Thoracic aorta (tissue), 2 donors: Measurements from ENCODE around the gene LZTR1. TPM values are rescaled to one million over a fixed set of nuclear protein-coding genes. Genes with fewer than 3 reads are reported as not detected.

ENCODE experiments used
- ATAC-seq: fragments of 150-250 bp; one replicate; pipeline ENCODE4 v1.8.0; 2017; ENCODE audit warnings: low read depth; ENCODE audit not compliant: insufficient number of reproducible peaks, low FRiP score
- DNase-seq: peaks from one replicate; pipeline ENCODE4 v3.0.0-alpha.2; 2020; ENCODE audit warnings: low spot score
- H3K27ac ChIP-seq, 2 donors: fragments of 200-600 bp; sonication (generic); 1 replicate in 1 of 2; 2 replicates in 1 of 2; pipeline ENCODE4 v1.5.1; 2016; ENCODE audit warnings: mild to moderate bottlenecking in 2 of 2, moderate library complexity in 2 of 2
- H3K27me3 ChIP-seq: fragments of 200-600 bp; sonication (generic); replicated peaks from 2 replicates; pipeline ENCODE4 v1.6.0; 2016; ENCODE audit warnings: mild to moderate bottlenecking; ENCODE audit not compliant: insufficient read depth
- H3K36me3 ChIP-seq: fragments of 200-600 bp; sonication (generic); one replicate; pipeline ENCODE4 v1.5.1; 2016
- H3K4me1 ChIP-seq, 2 donors: fragments of 200-600 bp; sonication (generic); 1 replicate in 1 of 2; 2 replicates in 1 of 2; pipeline versions ENCODE4 v1.5.1 to v1.6.0; 2016; ENCODE audit warnings: low read depth in 2 of 2, mild to moderate bottlenecking in 1 of 2; ENCODE audit not compliant: control insufficient read depth in 1 of 2
- H3K4me3 ChIP-seq: fragments of 200-600 bp; sonication (generic); 2 replicates; pipeline ENCODE4 v1.5.1; 2016; ENCODE audit warnings: mild to moderate bottlenecking
- H3K9me3 ChIP-seq: fragments of 200-600 bp; sonication (generic); 2 replicates; pipeline ENCODE4 v1.5.1; 2016
- CTCF ChIP-seq: fragments of 200-600 bp; sonication (generic); IDR thresholded peaks from one replicate; pipeline ENCODE4 v1.5.1; 2019; ENCODE audit warnings: antibody characterized with exemption
- total RNA-seq, 2 donors: library from RNA; depleted of rRNA; stranded (reverse); fragments of >200 nt; gene quantifications; one replicate each; pipeline versions ENCODE4 v1.1.0 to v1.2.3, GENCODE V29; 2016

The LZTR1 gene
- total RNA-seq, 2 donors from 2014 or later: 96.2 to 105 TPM

DNA sequence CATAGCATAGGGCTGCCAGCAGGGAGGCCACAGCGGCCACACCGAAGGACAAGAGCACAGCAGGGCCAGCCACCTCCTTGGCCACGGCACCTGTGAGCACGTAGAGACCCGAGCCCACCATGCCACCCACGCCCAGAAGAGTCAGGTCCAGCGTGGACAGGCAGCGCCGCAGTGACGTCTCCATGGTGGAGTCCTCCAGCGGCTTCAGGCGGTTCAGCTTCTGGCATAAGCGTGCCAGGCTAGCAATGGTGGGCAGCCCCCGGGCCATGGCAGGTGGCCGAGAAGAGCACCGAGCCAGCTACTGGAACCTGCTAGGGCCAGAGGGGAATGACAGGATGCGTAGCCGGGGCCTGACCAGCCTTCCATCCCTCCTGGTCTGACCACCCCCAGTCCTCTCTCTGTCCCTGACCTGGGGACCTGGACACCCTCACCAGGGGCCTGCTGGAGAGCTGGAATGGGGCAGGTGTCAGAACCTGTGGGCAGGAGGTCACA is 49.5 kb downstream of the LZTR1 start:
- Histone ChIP-seq H3K27ac (no peak overlapping the region), H3K27me3 (no peaks in the 10 kb centered on the region), H3K9me3 (no peaks in the 10 kb centered on the region), H3K36me3 (no peaks in the 10 kb centered on the region), H3K4me3 (peak overlapping the region; percentile 54), H3K4me1 (no peaks in the 10 kb centered on the region)
- DNase-seq (no peak), ATAC-seq (no peak)
- no peak for TF ChIP-seq CTCF

DNA sequence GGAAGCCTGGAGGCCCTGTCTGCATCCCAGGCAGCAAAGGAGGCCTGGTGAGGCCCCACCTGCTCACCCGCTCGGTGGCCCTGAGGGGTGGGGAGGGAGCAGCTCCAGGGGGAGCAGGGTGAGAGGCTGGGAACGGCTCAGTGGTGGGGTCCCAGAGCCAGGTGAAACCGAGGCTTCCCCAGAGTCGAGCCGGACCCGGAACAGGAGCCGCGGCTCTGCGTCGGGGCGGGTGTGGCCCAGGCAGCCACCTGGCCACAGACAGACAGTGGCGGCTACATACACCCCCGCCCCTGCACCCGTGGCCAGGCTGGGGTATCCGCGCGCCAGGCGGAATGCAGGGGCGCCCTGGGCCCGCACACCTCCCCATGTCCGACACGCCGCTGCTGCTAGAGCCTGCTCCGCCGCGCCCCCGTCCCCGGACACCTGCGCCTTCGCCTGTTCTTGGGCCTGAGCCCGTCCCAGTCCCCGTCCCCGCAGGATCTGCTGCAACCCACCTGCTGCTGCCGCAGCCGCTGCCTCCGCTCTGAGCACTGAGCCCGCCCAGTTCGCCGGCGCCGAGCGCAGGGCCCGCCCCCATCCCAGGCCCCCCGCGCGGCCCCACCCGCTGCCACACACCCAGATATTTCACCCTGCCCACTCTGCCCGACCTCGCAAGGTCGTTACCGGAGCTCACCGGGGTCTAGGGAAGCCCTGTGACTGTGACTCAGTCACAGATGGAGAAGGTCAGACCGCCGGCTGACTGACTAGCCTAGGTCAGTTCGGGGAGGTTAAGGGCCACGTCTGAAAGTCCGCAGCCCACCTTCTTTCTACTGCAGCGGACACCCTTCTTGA is 50.2 kb downstream of the LZTR1 start, which contains the start of gene SLC7A4:
SLC7A4 (minus strand) TSS at position 525 of the 831 bp plus-strand sequence. CDS start 749 bp downstream, outside the sequence.
- H3K27me3 ChIP-seq: no peaks in the 10 kb centered on the region
- H3K4me1 ChIP-seq: no peaks in the 10 kb centered on the region
- peak within 1 kb of the TSS; percentile 54 for H3K4me3 ChIP-seq
- H3K36me3 ChIP-seq: no peaks in the 10 kb centered on the region
- no peaks in the 10 kb centered on the region for H3K9me3 ChIP-seq
- TF ChIP-seq CTCF: no peak
- no peak for DNase-seq
- H3K27ac ChIP-seq: no peak within 1 kb of the TSS
- no peak for ATAC-seq

- TF ChIP-seq CTCF: no peak
- Histone ChIP-seq H3K9me3 (no peaks in the 10 kb centered on the region), H3K27me3 (no peaks in the 10 kb centered on the region), H3K36me3 (no peaks in the 10 kb centered on the region), H3K27ac (no peak overlapping the region), H3K4me1 (no peaks in the 10 kb centered on the region), H3K4me3 (peak overlapping the region; percentile 54)
- ATAC-seq: no peak
- DNase-seq: no peak
Measured at GRCh38 chr22:21032868-21033688, 51.0 kb downstream of the LZTR1 start.

DNA sequence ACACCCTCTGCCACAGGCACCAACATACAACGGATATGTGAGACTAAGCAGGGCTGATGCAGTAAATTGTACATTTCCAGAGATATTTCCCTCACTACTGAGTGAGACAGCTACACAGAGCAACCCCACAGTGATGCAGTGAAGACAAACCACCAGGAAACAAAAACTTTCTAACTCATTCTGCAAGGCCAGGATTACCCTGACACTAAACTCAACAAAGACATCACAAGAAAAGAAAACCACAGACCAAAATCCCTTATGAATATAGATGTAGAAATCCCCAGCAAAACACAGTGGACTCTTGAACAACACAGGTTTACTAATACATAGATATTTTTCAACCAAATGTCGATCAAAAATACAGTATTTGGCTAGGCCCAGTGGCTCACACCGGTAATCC is 51.8 kb downstream of the LZTR1 start:
- ATAC-seq (no peak), DNase-seq (no peak)
- no peak overlapping the region for H3K27ac ChIP-seq
- TF ChIP-seq CTCF: no peak
- H3K9me3 ChIP-seq: no peaks in the 10 kb centered on the region
- no peaks in the 10 kb centered on the region for H3K4me1 ChIP-seq
- H3K4me3 ChIP-seq: no peak overlapping the region
- H3K36me3 ChIP-seq: no peaks in the 10 kb centered on the region
- H3K27me3 ChIP-seq: no peaks in the 10 kb centered on the region

DNA sequence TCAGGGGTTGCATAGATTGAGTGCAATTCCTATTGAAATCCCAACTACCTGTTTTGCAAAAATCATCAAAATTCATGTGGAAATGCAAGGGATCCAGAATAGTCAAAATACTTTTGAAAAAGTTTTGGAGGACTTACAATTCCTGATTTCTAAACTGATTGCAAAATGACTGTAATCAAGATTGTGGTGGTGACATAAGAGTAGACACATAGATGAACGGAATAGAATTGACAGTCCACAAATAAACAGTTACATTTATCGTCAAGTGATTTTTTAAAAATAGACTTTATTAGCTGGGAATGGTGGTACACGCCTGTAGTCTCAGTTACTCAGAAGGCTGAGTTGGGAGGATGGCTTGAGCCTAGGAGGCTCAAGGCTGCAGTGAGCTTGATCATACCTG is 52.9 kb downstream of the LZTR1 start:
- ATAC-seq: no peak
- H3K4me3 ChIP-seq: no peak overlapping the region
- no peak overlapping the region for H3K27ac ChIP-seq
- H3K4me1 ChIP-seq: no peaks in the 10 kb centered on the region
- DNase-seq: no peak
- TF ChIP-seq CTCF: no peak
- H3K36me3 ChIP-seq: no peaks in the 10 kb centered on the region
- no peaks in the 10 kb centered on the region for H3K9me3 ChIP-seq
- H3K27me3 ChIP-seq: no peaks in the 10 kb centered on the region
